IMR-90 (cell line): ENCODE data around the gene TAP2.

Experiments
- RFX5 ChIP-seq: IDR thresholded peaks from 2 replicates; pipeline ENCODE4 v1.8.0; 2012; ENCODE audit warnings: low read depth, mild to moderate bottlenecking, low read length, moderate library complexity
- TF ChIP-seq, protein P1 (sequence below): conservative IDR thresholded peaks from 2 replicates; pipeline ENCODE4 v1.5.1; 2012; ENCODE audit warnings: mild to moderate bottlenecking, low read depth, low read length, improper control_type of control experiment

DNA sequence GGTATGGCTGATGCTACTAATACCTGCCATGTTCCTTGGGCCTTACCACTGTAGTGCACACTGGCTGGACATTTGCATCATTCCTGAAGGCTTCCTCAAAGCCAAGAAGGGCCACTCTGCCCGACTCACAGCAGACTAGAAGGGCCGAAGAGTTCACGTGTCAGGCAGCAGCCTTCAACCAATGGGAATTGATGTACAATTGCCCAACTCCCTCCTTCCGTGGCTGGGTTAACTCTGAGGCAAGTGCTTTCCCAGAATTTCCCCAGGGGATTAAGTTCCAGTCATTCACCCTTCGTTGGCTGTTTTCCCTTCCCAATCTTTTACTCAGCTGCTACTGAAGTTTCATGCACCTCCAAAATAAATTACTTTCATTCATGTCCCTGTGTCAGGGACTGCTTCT is 45.2 kb upstream of the TAP2 start:
- TF ChIP-seq, protein P1, sequence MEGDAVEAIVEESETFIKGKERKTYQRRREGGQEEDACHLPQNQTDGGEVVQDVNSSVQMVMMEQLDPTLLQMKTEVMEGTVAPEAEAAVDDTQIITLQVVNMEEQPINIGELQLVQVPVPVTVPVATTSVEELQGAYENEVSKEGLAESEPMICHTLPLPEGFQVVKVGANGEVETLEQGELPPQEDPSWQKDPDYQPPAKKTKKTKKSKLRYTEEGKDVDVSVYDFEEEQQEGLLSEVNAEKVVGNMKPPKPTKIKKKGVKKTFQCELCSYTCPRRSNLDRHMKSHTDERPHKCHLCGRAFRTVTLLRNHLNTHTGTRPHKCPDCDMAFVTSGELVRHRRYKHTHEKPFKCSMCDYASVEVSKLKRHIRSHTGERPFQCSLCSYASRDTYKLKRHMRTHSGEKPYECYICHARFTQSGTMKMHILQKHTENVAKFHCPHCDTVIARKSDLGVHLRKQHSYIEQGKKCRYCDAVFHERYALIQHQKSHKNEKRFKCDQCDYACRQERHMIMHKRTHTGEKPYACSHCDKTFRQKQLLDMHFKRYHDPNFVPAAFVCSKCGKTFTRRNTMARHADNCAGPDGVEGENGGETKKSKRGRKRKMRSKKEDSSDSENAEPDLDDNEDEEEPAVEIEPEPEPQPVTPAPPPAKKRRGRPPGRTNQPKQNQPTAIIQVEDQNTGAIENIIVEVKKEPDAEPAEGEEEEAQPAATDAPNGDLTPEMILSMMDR: no peak
- no peak for TF ChIP-seq RFX5
